ENCODE measurements around the gene CNOT6L.

GRCh38 chr4:77804471-77804870 is 14.7 kb downstream of the CNOT6L start:
- TF ChIP-seq POLR2A (IDR thresholded peaks at IDR 0.05) (no peak), CTCF (IDR thresholded peaks at IDR 0.05) (no peak)
